ENCODE results near the gene CNNM1. TPM values are rescaled to one million over a fixed set of nuclear protein-coding genes. Genes with fewer than 3 reads are reported as not detected.

The CNNM1 gene
- total RNA-seq, 3 donors from 2014 or later: 0.24 to 1.2 (median 0.38) TPM

GRCh38 chr10:99424656-99425055, 95.5 kb downstream of the CNNM1 start:
- Histone ChIP-seq H3K36me3 (ENCODE audit: low read depth) (no peaks in the 10 kb centered on the region), H3K4me1 (ENCODE audit: low read depth) (no peaks in the 10 kb centered on the region)
- intact Hi-C loops (cut with DNase I, micrococcal nuclease): no loop called here

DNA sequence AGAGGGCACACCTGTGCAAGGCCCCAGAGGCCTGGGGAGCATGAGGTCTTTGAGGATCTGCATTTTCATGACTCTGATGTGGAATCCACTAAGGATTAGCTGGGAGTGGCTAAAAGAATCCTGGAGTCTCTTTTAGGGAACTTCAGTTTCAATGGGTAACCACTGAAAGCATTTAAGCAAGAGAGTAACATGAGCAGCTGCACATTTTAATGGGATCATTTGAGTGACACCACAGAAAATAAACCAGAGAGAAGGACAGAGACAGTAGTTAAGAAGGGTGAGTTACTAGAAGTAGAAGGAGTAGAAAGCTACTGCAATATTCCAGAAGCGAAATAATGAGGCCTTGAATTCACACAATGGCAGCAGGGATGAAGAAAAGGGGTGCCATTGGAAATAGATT, 96.0 kb downstream of the CNNM1 start:
- intact Hi-C loops (cut with DNase I, micrococcal nuclease): no loop called here
- Histone ChIP-seq H3K4me3 (no peak overlapping the region), H3K4me1 (ENCODE audit: low read depth) (no peaks in the 10 kb centered on the region), H3K9me3 (no peaks in the 10 kb centered on the region), H3K36me3 (ENCODE audit: low read depth) (no peaks in the 10 kb centered on the region)
- DNase-seq (no peak), ATAC-seq (no peak)
- TF ChIP-seq, protein P1, sequence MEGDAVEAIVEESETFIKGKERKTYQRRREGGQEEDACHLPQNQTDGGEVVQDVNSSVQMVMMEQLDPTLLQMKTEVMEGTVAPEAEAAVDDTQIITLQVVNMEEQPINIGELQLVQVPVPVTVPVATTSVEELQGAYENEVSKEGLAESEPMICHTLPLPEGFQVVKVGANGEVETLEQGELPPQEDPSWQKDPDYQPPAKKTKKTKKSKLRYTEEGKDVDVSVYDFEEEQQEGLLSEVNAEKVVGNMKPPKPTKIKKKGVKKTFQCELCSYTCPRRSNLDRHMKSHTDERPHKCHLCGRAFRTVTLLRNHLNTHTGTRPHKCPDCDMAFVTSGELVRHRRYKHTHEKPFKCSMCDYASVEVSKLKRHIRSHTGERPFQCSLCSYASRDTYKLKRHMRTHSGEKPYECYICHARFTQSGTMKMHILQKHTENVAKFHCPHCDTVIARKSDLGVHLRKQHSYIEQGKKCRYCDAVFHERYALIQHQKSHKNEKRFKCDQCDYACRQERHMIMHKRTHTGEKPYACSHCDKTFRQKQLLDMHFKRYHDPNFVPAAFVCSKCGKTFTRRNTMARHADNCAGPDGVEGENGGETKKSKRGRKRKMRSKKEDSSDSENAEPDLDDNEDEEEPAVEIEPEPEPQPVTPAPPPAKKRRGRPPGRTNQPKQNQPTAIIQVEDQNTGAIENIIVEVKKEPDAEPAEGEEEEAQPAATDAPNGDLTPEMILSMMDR (IDR thresholded peaks at IDR 0.05): no peak

More at GRCh38 chr10:99424656-99425055, 95.5 kb downstream of the CNNM1 start:
- no peak for DNase-seq
- TF ChIP-seq, protein P1 (IDR thresholded peaks at IDR 0.05): no peak
- no peak overlapping the region for H3K4me3 ChIP-seq
- no peaks in the 10 kb centered on the region for H3K9me3 ChIP-seq
- no peak for ATAC-seq

- intact Hi-C loops (cut with DNase I, micrococcal nuclease): no loop called here
- Histone ChIP-seq H3K9me3 (no peaks in the 10 kb centered on the region), H3K36me3 (ENCODE audit: low read depth) (peaks cover 5% of the 10 kb centered on the region), H3K4me1 (ENCODE audit: low read depth) (no peaks in the 10 kb centered on the region), H3K4me3 (no peak overlapping the region)
- ATAC-seq (no peak), DNase-seq (no peak)
- TF ChIP-seq, protein P1 (IDR thresholded peaks at IDR 0.05): no peak
These were observed 97.5 kb downstream of the CNNM1 start for GRCh38 chr10:99426689-99427088.

DNA sequence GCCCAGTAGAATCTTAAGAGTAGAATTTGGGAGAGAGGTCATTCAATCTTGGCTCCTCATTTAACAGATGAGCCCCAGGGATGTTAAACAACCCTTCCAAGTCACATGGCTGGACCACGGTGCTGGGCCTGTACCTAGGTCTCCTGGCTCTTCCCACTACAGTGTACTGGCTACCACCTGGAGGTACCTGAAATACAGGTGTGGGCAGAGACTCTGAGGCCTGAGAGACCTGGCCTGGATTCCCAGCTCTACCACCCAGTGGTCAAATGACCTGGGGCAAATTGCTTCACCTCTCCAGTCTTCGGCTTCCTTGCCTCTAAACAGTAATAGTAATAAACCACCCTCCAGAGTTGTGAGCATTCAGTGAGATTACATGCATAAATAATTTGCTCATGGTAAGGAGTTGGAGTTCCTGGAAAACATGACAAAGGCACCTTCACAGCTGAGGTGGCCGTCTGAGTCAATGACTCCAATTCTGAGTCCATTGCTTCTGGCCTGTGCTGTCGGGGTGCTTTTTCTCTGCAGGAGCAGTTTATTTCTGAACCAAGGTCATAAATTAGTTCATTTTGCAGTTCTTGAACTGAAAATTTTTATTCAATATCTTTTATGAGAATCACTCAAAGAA, 98.5 kb downstream of the CNNM1 start:
- intact Hi-C loops (cut with DNase I, micrococcal nuclease): no loop called here
- Histone ChIP-seq H3K4me1 (ENCODE audit: low read depth) (no peaks in the 10 kb centered on the region), H3K36me3 (ENCODE audit: low read depth) (peaks cover 5% of the 10 kb centered on the region), H3K9me3 (no peaks in the 10 kb centered on the region), H3K4me3 (no peak overlapping the region)
- DNase-seq: no peak
- ATAC-seq: no peak
- TF ChIP-seq, protein P1 (IDR thresholded peaks at IDR 0.05): no peak

DNA sequence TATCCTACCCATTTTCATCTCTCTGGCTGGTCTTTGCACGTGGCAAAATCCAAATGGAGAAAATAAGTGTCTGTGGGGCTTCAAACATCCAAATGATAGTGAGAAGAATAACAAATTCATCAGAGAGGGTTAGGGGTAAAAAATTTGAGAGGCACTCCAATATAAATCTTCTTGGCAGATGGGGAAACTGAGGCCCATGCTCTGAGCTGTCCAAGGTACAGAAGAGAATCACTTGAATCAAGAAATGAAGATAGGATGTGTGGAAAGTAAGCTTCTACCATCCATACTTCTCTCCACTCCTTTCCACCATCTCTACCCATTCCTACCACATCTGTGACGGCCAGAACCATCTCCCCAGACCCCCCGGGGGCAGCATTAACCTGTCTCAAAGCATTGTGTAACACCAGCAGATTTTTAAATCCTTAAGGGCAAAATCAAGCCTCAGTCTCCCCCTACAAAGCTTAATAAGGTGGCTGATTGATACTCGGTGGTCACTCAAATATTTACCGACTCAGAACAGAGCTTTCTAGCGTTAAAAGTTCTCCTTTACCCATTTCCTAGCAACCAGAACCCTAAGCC, 100.5 kb downstream of the CNNM1 start:
- Histone ChIP-seq H3K9me3 (no peaks in the 10 kb centered on the region), H3K4me3 (peak overlapping the region; percentile 70), H3K36me3 (ENCODE audit: low read depth) (peaks cover 5% of the 10 kb centered on the region), H3K4me1 (ENCODE audit: low read depth) (no peaks in the 10 kb centered on the region)
- DNase-seq: no peak
- intact Hi-C loops (cut with DNase I, micrococcal nuclease): loop anchor here (5.0 to 10.0 kb wide), 3 partner anchors 108 to 185 kb away; no protein-coding TSS in a partner anchor
- no peak for ATAC-seq
- TF ChIP-seq, protein P1 (IDR thresholded peaks at IDR 0.05): no peak

Measured in mucosa of descending colon (tissue), 3 donors.